Cardiac fibroblast (primary cell): Measurements from ENCODE around the gene C1QTNF7.

Experiments
- DNase-seq, 2 donors: peaks; one replicate each; pipeline versions ENCODE4 v3.0.0 to v3.0.0-alpha.2; 2010; ENCODE audit warnings: low read depth in 2 of 2
- H3K4me3 ChIP-seq, 2 donors: replicated peaks in 1 of 2; 1 replicate in 1 of 2; 2 replicates in 1 of 2; pipeline ENCODE4 v1.5.1; 2011; ENCODE audit warnings: low read depth in 2 of 2, low read length in 2 of 2, mild to moderate bottlenecking in 2 of 2, moderate library complexity in 1 of 2
- TF ChIP-seq, protein P1 (sequence below): IDR thresholded peaks from one replicate; pipeline ENCODE4 v1.5.1; 2011; ENCODE audit warnings: low read depth, mild to moderate bottlenecking, low read length, inconsistent platforms

Gene C1QTNF7, protein sequence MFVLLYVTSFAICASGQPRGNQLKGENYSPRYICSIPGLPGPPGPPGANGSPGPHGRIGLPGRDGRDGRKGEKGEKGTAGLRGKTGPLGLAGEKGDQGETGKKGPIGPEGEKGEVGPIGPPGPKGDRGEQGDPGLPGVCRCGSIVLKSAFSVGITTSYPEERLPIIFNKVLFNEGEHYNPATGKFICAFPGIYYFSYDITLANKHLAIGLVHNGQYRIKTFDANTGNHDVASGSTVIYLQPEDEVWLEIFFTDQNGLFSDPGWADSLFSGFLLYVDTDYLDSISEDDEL

GRCh38 chr4:15427701-15428100, at the start of gene C1QTNF7:
Gene C1QTNF7 (plus strand): TSS chr4:15428033. CDS start chr4:15435744, 7,711 bp downstream.
- TF ChIP-seq, protein P1, sequence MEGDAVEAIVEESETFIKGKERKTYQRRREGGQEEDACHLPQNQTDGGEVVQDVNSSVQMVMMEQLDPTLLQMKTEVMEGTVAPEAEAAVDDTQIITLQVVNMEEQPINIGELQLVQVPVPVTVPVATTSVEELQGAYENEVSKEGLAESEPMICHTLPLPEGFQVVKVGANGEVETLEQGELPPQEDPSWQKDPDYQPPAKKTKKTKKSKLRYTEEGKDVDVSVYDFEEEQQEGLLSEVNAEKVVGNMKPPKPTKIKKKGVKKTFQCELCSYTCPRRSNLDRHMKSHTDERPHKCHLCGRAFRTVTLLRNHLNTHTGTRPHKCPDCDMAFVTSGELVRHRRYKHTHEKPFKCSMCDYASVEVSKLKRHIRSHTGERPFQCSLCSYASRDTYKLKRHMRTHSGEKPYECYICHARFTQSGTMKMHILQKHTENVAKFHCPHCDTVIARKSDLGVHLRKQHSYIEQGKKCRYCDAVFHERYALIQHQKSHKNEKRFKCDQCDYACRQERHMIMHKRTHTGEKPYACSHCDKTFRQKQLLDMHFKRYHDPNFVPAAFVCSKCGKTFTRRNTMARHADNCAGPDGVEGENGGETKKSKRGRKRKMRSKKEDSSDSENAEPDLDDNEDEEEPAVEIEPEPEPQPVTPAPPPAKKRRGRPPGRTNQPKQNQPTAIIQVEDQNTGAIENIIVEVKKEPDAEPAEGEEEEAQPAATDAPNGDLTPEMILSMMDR = no peak
- H3K4me3 ChIP-seq = no peak within 1 kb of the TSS
- DNase-seq = no peak

GRCh38 chr4:15378062-15378461, 49.8 kb upstream of the C1QTNF7 start:
- DNase-seq = peak; percentile 27 to 83
- TF ChIP-seq, protein P1 = no peak
- no peak overlapping the region for H3K4me3 ChIP-seq

DNA sequence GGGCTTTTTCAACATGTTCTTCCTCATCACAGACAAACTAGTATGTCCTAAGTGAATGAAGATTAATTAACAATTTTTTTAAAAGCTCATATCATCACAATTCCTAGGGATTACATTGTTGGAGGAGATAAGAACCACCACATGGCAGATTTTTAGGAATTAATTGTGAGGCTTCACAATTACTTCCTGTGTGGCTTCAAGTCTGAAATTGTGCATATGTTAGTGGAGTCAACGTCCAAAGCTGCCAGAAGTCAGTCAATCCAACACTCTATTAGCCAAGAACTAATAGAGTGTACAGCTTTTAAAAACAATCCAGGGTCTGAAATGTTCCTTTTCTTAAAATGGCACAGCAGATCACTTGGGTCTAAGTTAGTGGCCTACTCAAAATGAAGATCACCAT, 49.3 kb upstream of the C1QTNF7 start:
- H3K4me3 ChIP-seq = no peak overlapping the region
- TF ChIP-seq, protein P1 = no peak
- DNase-seq = peak in 1 of 2 donors; percentile 17

GRCh38 chr4:15381806-15382338, 46.0 kb upstream of the C1QTNF7 start:
- H3K4me3 ChIP-seq = no peak overlapping the region
- DNase-seq = no peak
- TF ChIP-seq, protein P1 = no peak

- TF ChIP-seq, protein P1 = no peak
- no peak for DNase-seq
- H3K4me3 ChIP-seq = no peak overlapping the region
These were observed 45.1 kb upstream of the C1QTNF7 start for GRCh38 chr4:15382669-15383273.

DNA sequence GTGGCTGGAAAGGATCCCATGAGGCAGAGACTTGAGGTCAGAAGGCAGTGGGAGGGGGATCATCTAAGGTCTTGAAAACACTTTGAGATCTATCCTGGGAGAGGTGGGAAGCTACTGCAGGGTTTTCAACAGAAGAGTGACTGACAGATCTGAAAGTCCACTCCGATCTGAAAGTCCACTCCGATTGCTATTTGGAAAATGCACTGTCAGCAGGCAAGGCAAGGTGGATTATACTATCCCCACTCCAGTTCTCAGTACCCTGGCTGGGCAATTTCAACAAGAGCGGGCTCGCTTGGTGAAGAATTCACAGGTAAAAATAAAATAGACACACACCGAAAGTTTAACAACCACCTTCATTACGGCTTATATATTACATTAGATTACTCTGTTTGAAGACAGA, 42.3 kb upstream of the C1QTNF7 start:
- H3K4me3 ChIP-seq = no peak overlapping the region
- no peak for DNase-seq
- TF ChIP-seq, protein P1 = no peak
